ENCODE results near the gene FICD.
A peak's percentile ranks its signal among the peaks of the same experiment; 100 is the strongest.
"Not testable (repeated sequence)": the region's sequence is repeated elsewhere in the genome, so short reads cannot be mapped to it uniquely, and the experiment has no call there.

FICD gene

GRCh38 chr12:108538146-108538545 is 23.1 kb downstream of the FICD start:
- H3K27ac ChIP-seq = 0 out of 2 replicates have a peak overlapping the region, but pooled peaks have one; percentile 45
- no peak for DNase-seq (ENCODE audit: low read depth, low spot score)
- no peaks in the 10 kb centered on the region for H3K9me3 ChIP-seq (ENCODE audit: low read depth, low read length)
- peaks cover 76% of the 10 kb centered on the region for H3K36me3 ChIP-seq (ENCODE audit: insufficient read depth, low read length)
- no peak overlapping the region for H3K4me3 ChIP-seq
- TF ChIP-seq POLR2AphosphoS5 (IDR thresholded peaks at IDR 0.05; ENCODE audit: borderline replicate concordance, low read depth, low read length) = no peak
- no peak overlapping the region for H3K9ac ChIP-seq (ENCODE audit: insufficient read length)

GRCh38 chr12:108538616-108539195 is 23.6 kb downstream of the FICD start:
- Histone ChIP-seq H3K9me3 (ENCODE audit: low read depth, low read length) (no peaks in the 10 kb centered on the region), H3K27ac (0 out of 2 replicates have a peak overlapping the region, but pooled peaks have one; percentile 2), H3K4me3 (no peak overlapping the region), H3K9ac (ENCODE audit: insufficient read length) (no peak overlapping the region), H3K36me3 (ENCODE audit: insufficient read depth, low read length) (peaks cover 77% of the 10 kb centered on the region)
- DNase-seq (ENCODE audit: low read depth, low spot score) = no peak
- no peak for TF ChIP-seq POLR2AphosphoS5 (IDR thresholded peaks at IDR 0.05; ENCODE audit: borderline replicate concordance, low read depth, low read length)
- TF ChIP-seq EZH2 (IDR thresholded peaks at IDR 0.05) = no peak
- no peak for TF ChIP-seq FOXP2 (optimal IDR thresholded peaks at IDR 0.05; ENCODE audit: control extremely low read depth, extremely low read length, insufficient read depth)

- H3K9ac ChIP-seq (ENCODE audit: insufficient read length) = no peak overlapping the region
- peaks cover 77% of the 10 kb centered on the region for H3K36me3 ChIP-seq (ENCODE audit: insufficient read depth, low read length)
Observed at GRCh38 chr12:108542320-108542719, 27.2 kb downstream of the FICD start.

GRCh38 chr12:108543652-108544051 is 28.6 kb downstream of the FICD start:
- DNase-seq (ENCODE audit: low read depth, low spot score) = no peak
- peaks cover 77% of the 10 kb centered on the region for H3K36me3 ChIP-seq (ENCODE audit: insufficient read depth, low read length)

More at GRCh38 chr12:108542320-108542719, 27.2 kb downstream of the FICD start:
- DNase-seq (ENCODE audit: low read depth, low spot score) = no peak
- no peak for TF ChIP-seq FOXP2 (optimal IDR thresholded peaks at IDR 0.05; ENCODE audit: control extremely low read depth, extremely low read length, insufficient read depth)
- TF ChIP-seq POLR2AphosphoS5 (IDR thresholded peaks at IDR 0.05; ENCODE audit: borderline replicate concordance, low read depth, low read length) = no peak
- TF ChIP-seq EZH2 (IDR thresholded peaks at IDR 0.05) = no peak
- Histone ChIP-seq H3K27ac (no peak overlapping the region), H3K4me3 (no peak overlapping the region), H3K9me3 (ENCODE audit: low read depth, low read length) (no peaks in the 10 kb centered on the region)

GRCh38 chr12:108547686-108548085 is 32.6 kb downstream of the FICD start:
- no peak overlapping the region for H3K4me3 ChIP-seq
- no peak for DNase-seq (ENCODE audit: low read depth, low spot score)
- TF ChIP-seq FOXP2 (optimal IDR thresholded peaks at IDR 0.05; ENCODE audit: control extremely low read depth, extremely low read length, insufficient read depth) = no peak
- no peak for TF ChIP-seq EZH2 (IDR thresholded peaks at IDR 0.05)
- TF ChIP-seq POLR2AphosphoS5 (IDR thresholded peaks at IDR 0.05; ENCODE audit: borderline replicate concordance, low read depth, low read length) = no peak
- H3K27ac ChIP-seq = no peak overlapping the region
- no peaks in the 10 kb centered on the region for H3K9me3 ChIP-seq (ENCODE audit: low read depth, low read length)
- peaks cover 78% of the 10 kb centered on the region for H3K36me3 ChIP-seq (ENCODE audit: insufficient read depth, low read length)
- H3K9ac ChIP-seq (ENCODE audit: insufficient read length) = no peak overlapping the region

More at GRCh38 chr12:108543652-108544051, 28.6 kb downstream of the FICD start:
- Histone ChIP-seq H3K4me3 (no peak overlapping the region), H3K9ac (ENCODE audit: insufficient read length) (no peak overlapping the region), H3K27ac (no peak overlapping the region), H3K9me3 (ENCODE audit: low read depth, low read length) (no peaks in the 10 kb centered on the region)
- TF ChIP-seq POLR2AphosphoS5 (IDR thresholded peaks at IDR 0.05; ENCODE audit: borderline replicate concordance, low read depth, low read length) = no peak
- no peak for TF ChIP-seq EZH2 (IDR thresholded peaks at IDR 0.05)
- TF ChIP-seq FOXP2 (optimal IDR thresholded peaks at IDR 0.05; ENCODE audit: control extremely low read depth, extremely low read length, insufficient read depth) = no peak

- no peak overlapping the region for H3K4me3 ChIP-seq
- no peak for DNase-seq (ENCODE audit: low read depth, low spot score)
- no peak overlapping the region for H3K27ac ChIP-seq
- no peak overlapping the region for H3K9ac ChIP-seq (ENCODE audit: insufficient read length)
- H3K36me3 ChIP-seq (ENCODE audit: insufficient read depth, low read length) = peaks cover 70% of the 10 kb centered on the region
- TF ChIP-seq FOXP2 (optimal IDR thresholded peaks at IDR 0.05; ENCODE audit: control extremely low read depth, extremely low read length, insufficient read depth) (no peak), EZH2 (IDR thresholded peaks at IDR 0.05) (no peak), POLR2AphosphoS5 (IDR thresholded peaks at IDR 0.05; ENCODE audit: borderline replicate concordance, low read depth, low read length) (no peak)
- H3K9me3 ChIP-seq (ENCODE audit: low read depth, low read length) = no peaks in the 10 kb centered on the region
Observed at GRCh38 chr12:108548954-108549521, 34.0 kb downstream of the FICD start.

- peak overlapping the region; percentile 73 for H3K27ac ChIP-seq
- no peak for DNase-seq (ENCODE audit: low read depth, low spot score)
- no peaks in the 10 kb centered on the region for H3K9me3 ChIP-seq (ENCODE audit: low read depth, low read length)
- no peak overlapping the region for H3K4me3 ChIP-seq
- peaks cover 51% of the 10 kb centered on the region for H3K36me3 ChIP-seq (ENCODE audit: insufficient read depth, low read length)
- no peak for TF ChIP-seq EZH2 (IDR thresholded peaks at IDR 0.05)
- TF ChIP-seq FOXP2 (optimal IDR thresholded peaks at IDR 0.05; ENCODE audit: control extremely low read depth, extremely low read length, insufficient read depth) = no peak
- no peak for TF ChIP-seq POLR2AphosphoS5 (IDR thresholded peaks at IDR 0.05; ENCODE audit: borderline replicate concordance, low read depth, low read length)
- H3K9ac ChIP-seq (ENCODE audit: insufficient read length) = no peak overlapping the region
Observed at GRCh38 chr12:108551535-108551934, 36.5 kb downstream of the FICD start.

GRCh38 chr12:108553799-108554198 is 38.7 kb downstream of the FICD start:
- H3K27ac ChIP-seq = no peak overlapping the region
- no peak overlapping the region for H3K4me3 ChIP-seq
- no peak for TF ChIP-seq EZH2 (IDR thresholded peaks at IDR 0.05)
- no peak for TF ChIP-seq POLR2AphosphoS5 (IDR thresholded peaks at IDR 0.05; ENCODE audit: borderline replicate concordance, low read depth, low read length)
- no peak for TF ChIP-seq FOXP2 (optimal IDR thresholded peaks at IDR 0.05; ENCODE audit: control extremely low read depth, extremely low read length, insufficient read depth)
- H3K9me3 ChIP-seq (ENCODE audit: low read depth, low read length) = no peaks in the 10 kb centered on the region
- DNase-seq (ENCODE audit: low read depth, low spot score) = no peak
- no peak overlapping the region for H3K9ac ChIP-seq (ENCODE audit: insufficient read length)
- peaks cover 48% of the 10 kb centered on the region for H3K36me3 ChIP-seq (ENCODE audit: insufficient read depth, low read length)

- not testable (repeated sequence) for H3K27ac ChIP-seq; H3K9ac ChIP-seq (ENCODE audit: insufficient read length); H3K9me3 ChIP-seq (ENCODE audit: low read depth, low read length); DNase-seq (ENCODE audit: low read depth, low spot score); H3K4me3 ChIP-seq
- H3K36me3 ChIP-seq (ENCODE audit: insufficient read depth, low read length) = peaks cover 40% of the 10 kb centered on the region
Observed at GRCh38 chr12:108555383-108555782, 40.3 kb downstream of the FICD start.

Data from SK-N-MC (cell line).